PC-9 (cell line): ENCODE measurements around the gene PTPRG.

Source experiments
- CTCF ChIP-seq: fragments of 200-600 bp; sonication (generic); conservative IDR thresholded peaks from 2 replicates; pipeline ENCODE4 v1.6.1; 2017; ENCODE audit warnings: mixed run types, antibody characterized with exemption, mild to moderate bottlenecking, moderate library complexity
- EZH2 ChIP-seq: fragments of 200-600 bp; sonication (generic); IDR thresholded peaks from 2 replicates; pipeline ENCODE4 v1.8.0; 2017; ENCODE audit warnings: antibody characterized with exemption, low read depth

- TF ChIP-seq CTCF (no peak), EZH2 (no peak)
Measured at GRCh38 chr3:62325896-62326295, 764.5 kb downstream of the PTPRG start.
